ENCODE measurements around the gene CPA1. TPM values are rescaled to one million over a fixed set of nuclear protein-coding genes. Genes with fewer than 3 reads are reported as not detected.

CPA1 gene
- total RNA-seq, 2 experiments from 2014 or later: not detected

DNA sequence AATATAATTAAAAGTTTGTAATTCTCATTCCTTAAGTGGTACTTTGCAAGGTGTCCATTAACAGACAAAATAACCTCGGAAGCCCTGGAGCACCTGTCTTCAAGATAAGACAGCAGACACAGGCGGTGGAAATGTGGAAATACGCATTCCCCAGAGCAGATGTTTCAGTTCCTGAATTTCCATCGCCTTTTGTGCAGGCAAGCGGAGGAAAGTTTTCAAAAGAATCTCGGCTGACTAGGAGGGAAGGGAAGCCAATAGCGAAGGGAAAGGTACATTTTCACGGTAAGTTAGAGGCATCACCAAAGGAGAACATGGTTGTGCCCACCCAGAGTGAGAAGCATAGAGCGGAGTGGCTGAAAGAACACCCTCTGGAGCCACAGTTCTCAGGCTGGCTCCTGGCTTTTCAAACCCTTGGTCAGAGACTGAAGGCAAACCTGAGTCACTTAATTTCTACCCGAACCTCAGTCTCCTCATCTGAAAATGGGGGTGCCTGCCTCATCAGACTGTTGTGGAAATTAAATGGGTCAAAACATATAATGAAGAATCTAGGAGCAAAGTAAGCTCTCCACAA lies 13.6 kb downstream of the CPA1 start:
- no peaks in the 10 kb centered on the region for H3K9me3 Mint-ChIP-seq
- no peaks in the 10 kb centered on the region for H3K27me3 Mint-ChIP-seq
- POLR2A ChIA-PET: no interaction called here
- intact Hi-C loops (cut with micrococcal nuclease): loop anchor here (2.0 kb wide), 1 partner anchor 21 kb away; no protein-coding TSS in a partner anchor
- DNase-seq: no peak
- CTCF ChIA-PET: interaction anchor here (0.6 to 1.1 kb wide), 2 partner anchors 364 to 888 kb away, joined by 3 read pairs; no protein-coding TSS in a partner anchor
- H3K4me1 Mint-ChIP-seq (ENCODE audit: low read depth): peaks cover 16% of the 10 kb centered on the region
- no peak overlapping the region for H3K4me3 Mint-ChIP-seq
- H3K27ac Mint-ChIP-seq: no peak overlapping the region
- H3K36me3 Mint-ChIP-seq: no peaks in the 10 kb centered on the region

DNA sequence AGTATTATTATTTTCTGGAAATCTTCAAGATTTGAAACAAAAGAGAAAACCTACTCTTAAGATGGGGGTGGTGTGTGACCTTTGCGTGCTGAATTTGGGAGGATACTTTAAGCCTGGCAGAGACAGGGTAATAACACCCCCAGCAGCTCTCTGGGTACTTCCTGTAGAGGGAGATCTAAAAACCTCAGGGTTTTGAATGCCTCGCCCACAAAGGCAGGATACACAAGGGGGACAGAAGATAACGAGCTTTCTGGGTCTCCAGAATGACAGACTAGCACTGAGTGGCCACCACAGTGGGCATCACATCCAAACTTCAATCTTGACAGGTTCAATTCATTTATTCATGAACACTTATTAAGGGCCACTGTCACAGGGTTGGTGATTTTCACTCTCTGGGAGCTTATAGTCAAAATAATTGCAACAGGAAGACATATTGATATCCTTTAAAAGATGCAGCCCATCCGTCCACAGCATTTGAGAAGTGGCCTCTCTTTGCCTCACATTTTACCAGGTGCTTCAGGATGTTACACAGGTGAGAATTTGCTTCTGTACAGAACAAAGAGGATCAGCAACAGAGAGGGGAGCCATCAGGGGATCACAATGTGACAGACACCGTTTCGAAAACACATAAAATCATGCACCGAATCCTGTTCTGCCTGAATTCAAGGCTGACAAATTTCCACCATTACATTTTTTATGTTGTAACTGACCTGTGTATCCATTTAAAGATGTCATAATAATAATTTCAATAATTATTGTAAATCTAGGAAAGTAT lies 14.3 kb downstream of the CPA1 start:
- Mint-ChIP-seq H3K9me3 (no peaks in the 10 kb centered on the region), H3K27me3 (no peaks in the 10 kb centered on the region), H3K4me1 (ENCODE audit: low read depth) (peaks cover 16% of the 10 kb centered on the region), H3K27ac (no peak overlapping the region), H3K4me3 (no peak overlapping the region), H3K36me3 (peaks cover 2% of the 10 kb centered on the region)
- POLR2A ChIA-PET: no interaction called here
- CTCF ChIA-PET: interaction anchor here (0.6 to 1.1 kb wide), 2 partner anchors 363 to 887 kb away, joined by 3 read pairs; no protein-coding TSS in a partner anchor
- peak; percentile 21 for DNase-seq
- intact Hi-C loops (cut with micrococcal nuclease): loop anchor here (2.0 kb wide), 1 partner anchor 20 kb away; no protein-coding TSS in a partner anchor

DNA sequence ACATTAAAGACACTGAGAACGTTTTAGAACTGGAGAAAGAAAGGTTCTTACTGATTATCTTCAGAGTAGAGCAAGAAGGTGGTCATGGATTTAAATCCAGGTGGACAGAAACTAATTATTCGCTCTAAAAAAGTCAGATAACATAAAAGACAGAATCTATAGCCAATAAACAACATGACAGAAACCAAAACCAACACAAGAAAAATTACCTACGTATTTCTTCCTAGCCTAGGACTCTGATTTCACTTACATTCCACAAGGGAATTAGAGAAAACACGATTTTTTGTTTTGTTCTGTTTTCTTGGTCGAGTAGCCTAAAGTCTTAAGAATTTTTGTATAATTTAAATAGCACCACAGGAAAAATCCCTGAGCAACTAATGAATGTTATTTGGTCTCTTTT lies 15.1 kb downstream of the CPA1 start:
- Mint-ChIP-seq H3K36me3 (peaks cover 9% of the 10 kb centered on the region), H3K4me1 (ENCODE audit: low read depth) (peaks cover 16% of the 10 kb centered on the region), H3K9me3 (no peaks in the 10 kb centered on the region), H3K27ac (no peak overlapping the region), H3K4me3 (no peak overlapping the region), H3K27me3 (no peaks in the 10 kb centered on the region)
- ChIA-PET POLR2A (no interaction called here), CTCF (no interaction called here)
- intact Hi-C loops (cut with micrococcal nuclease): loop anchor here (2.0 kb wide), 1 partner anchor 19 kb away; no protein-coding TSS in a partner anchor
- no peak for DNase-seq

DNA sequence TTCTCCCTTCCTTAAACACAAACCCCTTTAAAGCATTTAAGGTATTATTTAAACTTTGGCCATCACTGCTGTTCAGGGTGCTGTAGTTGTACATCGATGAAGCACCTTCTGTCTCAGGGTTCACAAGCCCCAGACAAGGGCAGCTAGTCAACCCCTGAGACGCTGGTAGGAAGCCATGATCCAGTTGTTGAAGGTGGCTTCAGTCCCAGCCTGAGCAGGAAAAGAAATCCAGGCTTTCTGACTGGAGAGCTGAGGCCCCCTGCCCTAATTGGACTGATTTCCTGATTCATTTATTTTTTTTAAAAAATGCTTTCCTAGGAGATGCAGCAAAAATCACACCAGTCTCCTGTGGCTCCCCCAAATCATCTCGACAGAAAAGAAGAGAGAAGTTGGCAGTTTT lies 15.8 kb downstream of the CPA1 start:
- no peak overlapping the region for H3K27ac Mint-ChIP-seq
- peaks cover 9% of the 10 kb centered on the region for H3K36me3 Mint-ChIP-seq
- intact Hi-C loops (cut with micrococcal nuclease): no loop called here
- no peak for DNase-seq
- peaks cover 16% of the 10 kb centered on the region for H3K4me1 Mint-ChIP-seq (ENCODE audit: low read depth)
- ChIA-PET POLR2A (no interaction called here), CTCF (no interaction called here)
- H3K27me3 Mint-ChIP-seq: no peaks in the 10 kb centered on the region
- no peaks in the 10 kb centered on the region for H3K9me3 Mint-ChIP-seq
- no peak overlapping the region for H3K4me3 Mint-ChIP-seq

DNA sequence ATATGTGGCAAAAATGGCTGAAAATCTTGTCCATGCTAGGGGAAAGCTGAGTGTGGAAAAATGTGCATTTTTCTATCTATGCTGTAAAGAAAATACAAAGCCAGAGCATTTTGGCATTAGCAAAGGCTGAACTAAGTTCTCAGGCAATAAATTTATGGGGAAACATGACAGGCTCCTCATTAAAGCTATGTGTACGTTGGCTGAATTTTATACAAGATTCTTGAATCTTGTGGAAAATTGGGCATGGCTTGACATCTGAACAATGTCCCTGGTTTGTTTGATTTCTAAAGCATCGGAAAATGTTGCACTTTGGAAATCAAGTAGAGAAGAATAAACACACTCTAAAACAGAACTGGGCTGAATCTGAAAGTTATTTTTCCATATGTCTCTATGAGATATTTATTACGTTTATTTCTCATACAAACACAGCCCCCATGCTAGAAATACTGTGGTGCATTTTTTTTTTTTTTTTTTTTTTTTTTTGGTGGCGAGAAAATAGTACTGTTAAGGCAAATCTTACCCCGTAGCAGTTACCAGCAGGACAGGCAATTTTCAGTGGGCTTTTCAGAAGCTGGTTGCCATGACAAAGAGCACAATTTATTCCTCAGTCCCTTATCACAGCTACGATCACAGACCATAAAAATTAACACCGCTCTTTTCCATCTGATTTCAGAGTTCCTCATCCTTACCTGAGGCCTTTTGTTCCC lies 16.9 kb downstream of the CPA1 start:
- Mint-ChIP-seq H3K27me3 (no peaks in the 10 kb centered on the region), H3K4me3 (no peak overlapping the region), H3K36me3 (peaks cover 11% of the 10 kb centered on the region), H3K4me1 (ENCODE audit: low read depth) (peaks cover 16% of the 10 kb centered on the region), H3K27ac (no peak overlapping the region), H3K9me3 (no peaks in the 10 kb centered on the region)
- CTCF ChIA-PET: no interaction called here
- DNase-seq: no peak
- POLR2A ChIA-PET: no interaction called here
- intact Hi-C loops (cut with micrococcal nuclease): no loop called here

DNA sequence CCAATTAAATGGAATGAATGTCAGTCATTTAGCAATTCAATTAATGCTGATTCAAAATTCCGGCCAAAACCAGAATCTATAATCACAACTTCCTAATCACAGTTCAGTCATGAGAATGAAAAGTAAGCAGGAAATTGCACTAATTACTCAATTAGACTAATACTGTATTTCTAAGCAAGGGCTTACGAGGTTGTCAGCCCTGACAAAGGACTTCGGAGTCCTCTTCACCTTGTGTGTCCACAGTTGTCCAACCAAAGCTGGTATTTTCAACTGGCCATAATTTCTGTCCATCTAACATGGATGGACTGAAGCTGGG lies 17.4 kb downstream of the CPA1 start:
- no peak for DNase-seq
- ChIA-PET POLR2A (no interaction called here), CTCF (no interaction called here)
- Mint-ChIP-seq H3K4me3 (no peak overlapping the region), H3K4me1 (ENCODE audit: low read depth) (peaks cover 16% of the 10 kb centered on the region), H3K36me3 (peaks cover 16% of the 10 kb centered on the region), H3K27me3 (no peaks in the 10 kb centered on the region), H3K9me3 (no peaks in the 10 kb centered on the region), H3K27ac (no peak overlapping the region)
- intact Hi-C loops (cut with micrococcal nuclease): no loop called here

DNA sequence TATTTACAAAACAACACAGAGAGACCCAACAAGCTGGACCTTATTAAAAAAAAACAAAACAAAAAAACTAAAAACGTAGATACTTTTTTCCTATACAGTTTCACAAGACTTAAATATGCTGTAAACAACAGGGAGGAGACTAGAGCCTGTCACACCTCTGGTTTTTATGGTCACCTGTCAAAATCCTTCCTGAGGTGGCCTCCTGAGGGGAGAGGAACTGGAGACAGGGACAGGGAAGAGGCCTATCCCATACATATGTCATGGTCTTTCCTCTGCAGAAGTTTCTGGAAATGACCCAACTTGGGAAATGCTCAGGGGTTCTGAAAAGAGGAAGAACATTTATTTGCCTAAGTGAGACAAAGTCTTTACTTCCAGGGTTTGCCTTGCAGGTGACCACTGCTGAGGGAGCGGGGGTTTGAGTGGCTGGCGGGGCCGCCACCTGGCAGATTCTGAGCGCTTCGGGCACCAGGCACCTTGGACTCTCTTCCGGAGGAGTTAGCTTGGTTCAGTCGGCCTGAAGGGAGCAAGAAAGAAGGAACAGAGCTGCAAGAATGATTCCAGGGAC lies 18.3 kb downstream of the CPA1 start:
- Mint-ChIP-seq H3K9me3 (no peaks in the 10 kb centered on the region), H3K4me3 (no peak overlapping the region), H3K4me1 (ENCODE audit: low read depth) (peaks cover 13% of the 10 kb centered on the region), H3K27ac (no peak overlapping the region), H3K36me3 (peaks cover 18% of the 10 kb centered on the region), H3K27me3 (no peaks in the 10 kb centered on the region)
- intact Hi-C loops (cut with micrococcal nuclease): no loop called here
- ChIA-PET CTCF (no interaction called here), POLR2A (no interaction called here)
- no peak for DNase-seq

DNA sequence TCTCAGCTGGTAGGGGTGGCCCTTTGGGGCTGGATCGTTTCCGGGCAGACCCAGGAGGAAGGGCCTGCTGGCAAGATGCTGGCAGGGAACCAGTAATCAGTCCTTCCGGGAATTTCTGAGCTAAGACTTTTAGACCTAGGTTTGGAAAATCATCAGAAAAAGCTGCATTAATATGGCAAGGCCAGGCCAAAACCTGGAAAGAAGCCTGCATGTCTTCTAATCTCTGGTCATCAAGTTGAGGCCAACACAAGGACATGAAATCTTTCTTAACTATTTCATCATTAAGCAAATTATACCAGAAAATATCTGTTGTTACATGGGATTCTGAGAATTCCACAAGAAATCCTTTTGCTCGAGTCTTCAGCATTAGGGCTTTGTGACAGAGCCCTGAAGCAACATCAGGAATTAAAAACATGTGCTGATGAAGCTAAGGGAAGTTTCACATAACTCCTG lies 19.9 kb downstream of the CPA1 start:
- POLR2A ChIA-PET: no interaction called here
- H3K4me3 Mint-ChIP-seq: no peak overlapping the region
- H3K9me3 Mint-ChIP-seq: no peaks in the 10 kb centered on the region
- CTCF ChIA-PET: no interaction called here
- H3K4me1 Mint-ChIP-seq (ENCODE audit: low read depth): no peaks in the 10 kb centered on the region
- H3K27me3 Mint-ChIP-seq: no peaks in the 10 kb centered on the region
- no peak for DNase-seq
- H3K36me3 Mint-ChIP-seq: peaks cover 18% of the 10 kb centered on the region
- intact Hi-C loops (cut with micrococcal nuclease): no loop called here
- no peak overlapping the region for H3K27ac Mint-ChIP-seq

DNA sequence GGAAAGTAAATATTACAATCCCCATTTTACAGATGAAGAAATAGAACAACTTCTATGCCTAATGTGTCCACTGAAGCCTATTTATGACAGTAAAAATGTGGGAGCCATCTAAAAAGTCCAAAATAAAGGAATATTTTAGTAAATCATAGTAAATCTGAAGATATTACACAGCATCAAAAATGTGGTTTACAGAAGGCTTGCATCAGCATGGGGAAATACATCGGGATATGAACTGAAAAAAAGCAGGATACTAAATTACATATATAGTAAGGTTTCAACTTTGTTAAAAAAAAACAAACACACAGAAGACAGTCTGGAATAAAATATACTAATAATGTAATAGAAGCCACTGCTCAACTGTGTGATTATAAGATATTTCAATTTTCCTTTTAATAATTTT lies 20.8 kb downstream of the CPA1 start:
- Mint-ChIP-seq H3K27ac (no peak overlapping the region), H3K9me3 (no peaks in the 10 kb centered on the region), H3K27me3 (no peaks in the 10 kb centered on the region), H3K36me3 (peaks cover 18% of the 10 kb centered on the region), H3K4me3 (no peak overlapping the region), H3K4me1 (ENCODE audit: low read depth) (no peaks in the 10 kb centered on the region)
- no peak for DNase-seq
- intact Hi-C loops (cut with micrococcal nuclease): no loop called here
- CTCF ChIA-PET: no interaction called here
- POLR2A ChIA-PET: no interaction called here

DNA sequence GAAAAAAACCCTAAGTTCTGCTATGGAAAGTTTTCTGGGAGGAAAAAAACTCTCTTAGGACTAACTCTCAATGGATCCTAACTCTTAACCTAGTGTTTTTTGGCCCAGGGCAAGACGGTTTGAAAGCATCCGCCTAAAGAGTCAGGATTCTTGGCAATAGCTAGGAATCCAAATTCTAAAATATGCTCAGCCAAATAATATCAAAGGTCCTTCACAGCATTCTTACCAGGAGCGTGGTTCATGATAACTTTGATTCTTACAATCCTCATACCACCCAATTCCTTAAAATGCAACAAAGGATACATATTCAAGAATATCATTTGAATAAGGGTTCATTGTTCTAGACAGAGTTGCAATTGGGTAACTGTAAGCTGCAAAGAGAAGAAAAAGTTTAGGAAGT lies 21.3 kb downstream of the CPA1 start:
- no peaks in the 10 kb centered on the region for H3K27me3 Mint-ChIP-seq
- peaks cover 18% of the 10 kb centered on the region for H3K36me3 Mint-ChIP-seq
- ChIA-PET POLR2A (no interaction called here), CTCF (interaction anchor here (0.6 kb wide), 1 partner anchor 10 kb away, joined by 3 read pairs; no protein-coding TSS in a partner anchor)
- H3K27ac Mint-ChIP-seq: no peak overlapping the region
- H3K4me3 Mint-ChIP-seq: no peak overlapping the region
- intact Hi-C loops (cut with micrococcal nuclease): no loop called here
- no peaks in the 10 kb centered on the region for H3K4me1 Mint-ChIP-seq (ENCODE audit: low read depth)
- no peak for DNase-seq
- H3K9me3 Mint-ChIP-seq: no peaks in the 10 kb centered on the region

DNA sequence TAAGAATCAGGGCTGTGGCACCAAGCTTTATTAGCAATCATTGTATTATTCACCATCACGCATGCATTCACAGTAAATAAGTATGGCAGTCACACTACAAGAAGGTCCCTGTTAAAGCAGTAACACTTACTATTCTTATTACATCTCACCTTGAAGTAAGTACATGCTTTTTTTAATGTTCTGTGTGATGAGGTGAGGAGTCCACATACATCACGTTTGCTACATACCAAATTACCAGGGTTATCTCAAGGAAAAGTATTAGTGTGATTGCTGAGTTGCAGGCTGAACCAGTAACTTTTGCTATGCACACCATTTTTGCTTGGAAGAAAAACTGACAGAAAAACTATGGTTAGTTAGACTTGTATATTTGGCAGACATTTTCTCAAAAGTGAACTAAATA lies 24.7 kb downstream of the CPA1 start:
- CTCF ChIA-PET: no interaction called here
- H3K27me3 Mint-ChIP-seq: no peaks in the 10 kb centered on the region
- POLR2A ChIA-PET: no interaction called here

DNA sequence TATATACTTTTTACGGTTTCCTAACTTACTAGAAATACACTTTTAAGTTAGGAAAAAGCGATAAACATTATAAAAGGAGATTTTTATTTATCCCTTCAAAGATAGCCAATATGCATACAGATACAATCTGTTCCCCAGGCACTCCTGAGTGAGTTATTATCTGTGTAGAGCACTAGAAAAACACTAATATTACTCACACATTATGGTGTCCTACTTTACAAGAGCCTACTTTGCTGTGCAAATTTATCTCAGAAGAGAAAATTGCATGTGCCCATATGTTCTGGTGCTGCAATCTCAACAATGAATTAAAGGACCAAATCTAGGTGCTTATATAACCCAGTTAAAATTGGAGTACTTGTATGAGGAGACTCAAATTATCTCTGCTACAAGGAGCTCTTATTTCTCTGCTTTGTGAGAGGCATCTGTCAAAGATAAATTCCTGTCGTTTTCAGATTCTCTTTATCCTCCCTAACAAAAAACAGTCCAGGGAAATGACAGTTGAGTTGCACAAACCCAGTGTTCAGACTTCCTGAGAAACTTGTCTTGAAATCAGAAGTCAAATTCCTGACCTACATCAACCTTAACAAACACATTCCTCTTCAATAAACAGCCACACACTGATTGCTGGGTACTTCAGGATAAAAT lies 28.9 kb downstream of the CPA1 start:
- Mint-ChIP-seq H3K4me1 (ENCODE audit: low read depth) (no peaks in the 10 kb centered on the region), H3K27ac (no peak overlapping the region), H3K27me3 (no peaks in the 10 kb centered on the region), H3K36me3 (peaks cover 2% of the 10 kb centered on the region), H3K9me3 (no peaks in the 10 kb centered on the region), H3K4me3 (no peak overlapping the region)
- intact Hi-C loops (cut with micrococcal nuclease): no loop called here
- POLR2A ChIA-PET: no interaction called here
- no peak for DNase-seq
- CTCF ChIA-PET: no interaction called here

More for the DNA sequence above, 24.7 kb downstream of the CPA1 start:
- peaks cover 15% of the 10 kb centered on the region for H3K36me3 Mint-ChIP-seq
- H3K4me3 Mint-ChIP-seq: no peak overlapping the region
- DNase-seq: no peak
- intact Hi-C loops (cut with micrococcal nuclease): no loop called here
- no peaks in the 10 kb centered on the region for H3K4me1 Mint-ChIP-seq (ENCODE audit: low read depth)
- H3K27ac Mint-ChIP-seq: no peak overlapping the region
- H3K9me3 Mint-ChIP-seq: no peaks in the 10 kb centered on the region

All from activated CD4-positive, alpha-beta memory T cell treated with anti-CD3 and anti-CD28 coated beads for 36 hours (primary cell).